ENCODE data around the gene SPTA1. TPM values are rescaled to one million over a fixed set of nuclear protein-coding genes. Genes with fewer than 3 reads are reported as not detected.

SPTA1 gene
- total RNA-seq, 4 donors from 2014 or later, result 5.9 TPM; not detected in 3

GRCh38 chr1:158728510-158729225 is 42.2 kb upstream of the SPTA1 start:
- intact Hi-C loops (cut with DNase I; ENCODE audit: low total_unique reads), result no loop called here
- H3K4me1 ChIP-seq, result no peaks in the 10 kb centered on the region
- TF ChIP-seq POLR2A (IDR thresholded peaks at IDR 0.05) (no peak), CTCF (IDR thresholded peaks at IDR 0.05) (no peak)
- H3K36me3 ChIP-seq, result no peaks in the 10 kb centered on the region
- no peaks in the 10 kb centered on the region for H3K9me3 ChIP-seq
- H3K4me3 ChIP-seq, result no peak overlapping the region
- H3K27me3 ChIP-seq, result no peaks in the 10 kb centered on the region
- no peak for DNase-seq
- no peak overlapping the region for H3K27ac ChIP-seq

GRCh38 chr1:158724442-158724841 is 37.9 kb upstream of the SPTA1 start:
- Histone ChIP-seq H3K4me3 (no peak overlapping the region), H3K27me3 (no peaks in the 10 kb centered on the region), H3K4me1 (no peaks in the 10 kb centered on the region), H3K27ac (no peak overlapping the region), H3K36me3 (no peaks in the 10 kb centered on the region), H3K9me3 (no peaks in the 10 kb centered on the region)
- intact Hi-C loops (cut with DNase I; ENCODE audit: low total_unique reads), result no loop called here
- no peak for TF ChIP-seq CTCF (IDR thresholded peaks at IDR 0.05)
- no peak for TF ChIP-seq POLR2A (IDR thresholded peaks at IDR 0.05)
- DNase-seq, result no peak

GRCh38 chr1:158720620-158721019 is 34.1 kb upstream of the SPTA1 start, which contains the start of gene OR6K3:
TSS of gene OR6K3 (minus strand) at chr1:158720720. CDS start at chr1:158718115, 2,605 bp downstream.
- TF ChIP-seq POLR2A (IDR thresholded peaks at IDR 0.05), result no peak
- no peak for TF ChIP-seq CTCF (IDR thresholded peaks at IDR 0.05)
- Histone ChIP-seq H3K4me1 (no peaks in the 10 kb centered on the region), H3K27ac (no peak within 1 kb of the TSS), H3K36me3 (no peaks in the 10 kb centered on the region), H3K9me3 (no peaks in the 10 kb centered on the region), H3K27me3 (no peaks in the 10 kb centered on the region), H3K4me3 (no peak within 1 kb of the TSS)
- DNase-seq, result no peak
- intact Hi-C loops (cut with DNase I; ENCODE audit: low total_unique reads), result no loop called here

GRCh38 chr1:158719664-158720063 is 33.1 kb upstream of the SPTA1 start:
- Histone ChIP-seq H3K36me3 (no peaks in the 10 kb centered on the region), H3K27me3 (no peaks in the 10 kb centered on the region), H3K9me3 (no peaks in the 10 kb centered on the region), H3K4me3 (no peak overlapping the region), H3K27ac (no peak overlapping the region), H3K4me1 (no peaks in the 10 kb centered on the region)
- TF ChIP-seq POLR2A (IDR thresholded peaks at IDR 0.05) (no peak), CTCF (IDR thresholded peaks at IDR 0.05) (no peak)
- intact Hi-C loops (cut with DNase I; ENCODE audit: low total_unique reads), result no loop called here
- no peak for DNase-seq

- H3K4me1 ChIP-seq, result no peaks in the 10 kb centered on the region
- TF ChIP-seq POLR2A (IDR thresholded peaks at IDR 0.05), result no peak
- DNase-seq, result no peak
- no peaks in the 10 kb centered on the region for H3K9me3 ChIP-seq
- intact Hi-C loops (cut with DNase I; ENCODE audit: low total_unique reads), result no loop called here
- H3K27ac ChIP-seq, result no peak overlapping the region
- no peak overlapping the region for H3K4me3 ChIP-seq
- H3K27me3 ChIP-seq, result no peaks in the 10 kb centered on the region
- no peaks in the 10 kb centered on the region for H3K36me3 ChIP-seq
Observed at GRCh38 chr1:158717344-158717743, 30.8 kb upstream of the SPTA1 start.

Data from uterus (tissue), 4 donors.